Endometrial microvascular endothelial cells (primary cell): ENCODE measurements around the gene IKZF2. TPM values are rescaled to one million over a fixed set of nuclear protein-coding genes. Genes with fewer than 3 reads are reported as not detected.

Source experiments
- in situ Hi-C: cut with HindIII; loops from 2 replicates; pipeline ENCODE4 v1.10.0; 2017; ENCODE audit warnings: low sequenced_read_pairs, low pct_unique_long_range_greater_than_20kb; ENCODE audit errors: inconsistent ontology term
- total RNA-seq: library from RNA; depleted of rRNA; stranded (reverse); fragments of >200 nt; gene quantifications from one replicate; pipeline ENCODE4 v1.2.3, GENCODE V29; 2015; ENCODE audit errors: inconsistent ontology term

IKZF2 gene
- total RNA-seq: 4.5 TPM

- in situ Hi-C loops: no loop called here
Observed at GRCh38 chr2:213151437-213152064, at the start of gene IKZF2. TSS of gene IKZF2 (minus strand) at chr2:213151612. CDS start at chr2:213148629, 2,983 bp downstream.

GRCh38 chr2:213199871-213200270, 48.5 kb upstream of the IKZF2 start:
- in situ Hi-C loops: no loop called here

GRCh38 chr2:213189001-213189899, 37.8 kb upstream of the IKZF2 start:
- in situ Hi-C loops: no loop called here

GRCh38 chr2:213188533-213188867, 37.1 kb upstream of the IKZF2 start:
- in situ Hi-C loops: no loop called here

- in situ Hi-C loops: no loop called here
Observed at GRCh38 chr2:213187833-213188532, 36.6 kb upstream of the IKZF2 start.

- in situ Hi-C loops: no loop called here
Observed at GRCh38 chr2:213187386-213187785, 36.0 kb upstream of the IKZF2 start.

GRCh38 chr2:213185147-213185822, 33.9 kb upstream of the IKZF2 start:
- in situ Hi-C loops: no loop called here

GRCh38 chr2:213181712-213182111, 30.3 kb upstream of the IKZF2 start:
- in situ Hi-C loops: no loop called here

GRCh38 chr2:213177679-213178078, 26.3 kb upstream of the IKZF2 start:
- in situ Hi-C loops: no loop called here

GRCh38 chr2:213175673-213176247, 24.3 kb upstream of the IKZF2 start:
- in situ Hi-C loops: no loop called here

- in situ Hi-C loops: no loop called here
Observed at GRCh38 chr2:213172641-213173040, 21.2 kb upstream of the IKZF2 start.

- in situ Hi-C loops: no loop called here
Observed at GRCh38 chr2:213171147-213171546, 19.7 kb upstream of the IKZF2 start.

GRCh38 chr2:213167271-213167930, 16.0 kb upstream of the IKZF2 start:
- in situ Hi-C loops: no loop called here

GRCh38 chr2:213166109-213166508, 14.7 kb upstream of the IKZF2 start:
- in situ Hi-C loops: no loop called here

GRCh38 chr2:213164263-213164662, 12.9 kb upstream of the IKZF2 start:
- in situ Hi-C loops: no loop called here

GRCh38 chr2:213162516-213163118, 11.2 kb upstream of the IKZF2 start:
- in situ Hi-C loops: no loop called here

- in situ Hi-C loops: no loop called here
Observed at GRCh38 chr2:213161759-213162515, 10.5 kb upstream of the IKZF2 start.
